Liver (tissue), 9 donors: ENCODE measurements around the gene ABT1. TPM values are rescaled to one million over a fixed set of nuclear protein-coding genes. Genes with fewer than 3 reads are reported as not detected.

Source experiments
- DNase-seq: peaks from one replicate; pipeline ENCODE4 v3.0.0-alpha.2; 2017; ENCODE audit warnings: low spot score
- H3K27ac ChIP-seq, 2 donors: one replicate each; pipeline ENCODE4 v1.7.0; 2013; ENCODE audit warnings: inconsistent platforms in 2 of 2, low read length in 2 of 2, control low read depth in 1 of 2, low read depth in 1 of 2, mild to moderate bottlenecking in 1 of 2
- H3K27me3 ChIP-seq, 4 donors: one replicate each; pipeline versions ENCODE4 v1.6.1 to v1.7.0; 2013; ENCODE audit warnings: low read length in 3 of 4, inconsistent platforms in 1 of 4, mild to moderate bottlenecking in 1 of 4, moderate library complexity in 1 of 4; ENCODE audit not compliant: control insufficient read depth in 4 of 4, insufficient read depth in 4 of 4
- H3K36me3 ChIP-seq, 4 donors: one replicate each; pipeline versions ENCODE4 v1.6.1 to v1.7.0; 2013; ENCODE audit warnings: low read length in 3 of 4, mild to moderate bottlenecking in 3 of 4, low read depth in 1 of 4, moderate library complexity in 1 of 4; ENCODE audit not compliant: control insufficient read depth in 4 of 4, insufficient read depth in 3 of 4
- H3K4me1 ChIP-seq, 4 donors: one replicate each; pipeline versions ENCODE4 v1.6.1 to v1.7.0; 2013; ENCODE audit warnings: low read length in 3 of 4, mild to moderate bottlenecking in 3 of 4, moderate library complexity in 1 of 4; ENCODE audit not compliant: control insufficient read depth in 4 of 4, insufficient read depth in 4 of 4
- H3K4me3 ChIP-seq, 3 donors: one replicate each; pipeline versions ENCODE4 v1.6.1 to v1.7.0; 2013; ENCODE audit warnings: low read length in 3 of 3, control low read depth in 1 of 3, low read depth in 1 of 3, mild to moderate bottlenecking in 1 of 3
- H3K9ac ChIP-seq, 2 donors: one replicate each; pipeline ENCODE4 v1.7.0; 2013; ENCODE audit warnings: low read length in 2 of 2, mild to moderate bottlenecking in 2 of 2, moderate library complexity in 2 of 2, control low read depth in 1 of 2, low read depth in 1 of 2
- H3K9me3 ChIP-seq, 4 donors: one replicate each; pipeline versions ENCODE4 v1.6.1 to v1.7.0; 2013; ENCODE audit warnings: low read length in 3 of 4; ENCODE audit not compliant: control insufficient read depth in 4 of 4
- ATF3 ChIP-seq: IDR thresholded peaks from 2 replicates; pipeline ENCODE4 v1.6.1; 2016; ENCODE audit warnings: antibody characterized with exemption
- CTCF ChIP-seq: fragments of 150-350 bp; IDR thresholded peaks from 2 replicates; pipeline ENCODE4 v1.5.1; 2017; ENCODE audit warnings: improper control_type of control experiment, low read depth, low read length; ENCODE audit not compliant: missing input control
- EGR1 ChIP-seq, 2 donors: IDR thresholded peaks; 2 replicates each; pipeline ENCODE4 v1.6.1; 2016 to 2018; ENCODE audit warnings: antibody characterized with exemption in 2 of 2, low read depth in 2 of 2
- FOXA2 ChIP-seq: IDR thresholded peaks from 2 replicates; pipeline ENCODE4 v1.6.1; 2016; ENCODE audit warnings: antibody characterized with exemption
- GABPA ChIP-seq, 2 donors: IDR thresholded peaks in 1 of 2; conservative IDR thresholded peaks in 1 of 2; 2 replicates each; pipeline ENCODE4 v1.6.1; 2016; ENCODE audit warnings: antibody characterized with exemption in 2 of 2, mild to moderate bottlenecking in 1 of 2, moderate library complexity in 1 of 2
- HNF4G ChIP-seq: IDR thresholded peaks from 2 replicates; pipeline ENCODE4 v1.6.1; 2016; ENCODE audit warnings: antibody characterized with exemption
- JUND ChIP-seq, 2 donors: IDR thresholded peaks; 2 replicates each; pipeline ENCODE4 v1.6.1; 2016; ENCODE audit warnings: antibody characterized with exemption in 2 of 2
- MAX ChIP-seq: IDR thresholded peaks from 2 replicates; pipeline ENCODE4 v1.6.1; 2016; ENCODE audit warnings: antibody characterized with exemption
- NR2F2 ChIP-seq: IDR thresholded peaks from 2 replicates; pipeline ENCODE4 v1.6.1; 2016; ENCODE audit warnings: antibody characterized with exemption
- RAD21 ChIP-seq, 2 donors: IDR thresholded peaks; 2 replicates each; pipeline ENCODE4 v1.6.1; 2016; ENCODE audit warnings: antibody characterized with exemption in 2 of 2, mild to moderate bottlenecking in 2 of 2
- SP1 ChIP-seq: IDR thresholded peaks from 2 replicates; pipeline ENCODE4 v1.6.1; 2018; ENCODE audit warnings: antibody characterized with exemption, mild to moderate bottlenecking
- TAF1 ChIP-seq: conservative IDR thresholded peaks from 2 replicates; pipeline ENCODE4 v1.6.1; 2016; ENCODE audit warnings: antibody characterized with exemption, mild to moderate bottlenecking
- YY1 ChIP-seq: IDR thresholded peaks from 2 replicates; pipeline ENCODE4 v1.6.1; 2016; ENCODE audit warnings: antibody characterized with exemption, mild to moderate bottlenecking
- WGBS: extraction: QIAGEN DNeasy Blood & Tissue Kit; methylation state at CpG from one replicate; pipeline ENCODE4 v1.1.7; 2013; 5-methylcytosine and 5-hydroxymethylcytosine counted together
- polyA plus RNA-seq, 2 donors: library from polyadenylated mRNA; stranded (reverse) in 1 of 2; unstranded in 1 of 2; fragments of 200-250 nt in 1 of 2; fragments of >200 nt in 1 of 2; fragmentation: Nextera tagmentation in 1 of 2; extraction: Ambion mirVana in 1 of 2; gene quantifications; one replicate each; pipeline versions ENCODE4 v1.2.1 to v1.2.3, GENCODE V29; 2013 to 2015
- total RNA-seq, 2 donors: library from RNA; depleted of rRNA; stranded (reverse); fragments of >200 nt; gene quantifications; one replicate each; pipeline ENCODE4 v1.2.3, GENCODE V29; 2014
- TF ChIP-seq, protein P1 (sequence below): IDR thresholded peaks from 2 replicates; pipeline ENCODE4 v1.6.1; 2016; ENCODE audit warnings: antibody characterized with exemption, mild to moderate bottlenecking
- donor health status: healthy.
- donor health status: healthy.
- donor health status: healthy.
- donor health status: healthy.
- donor health status: healthy.

ABT1 gene
- total and polyA plus RNA-seq, 4 donors = 8.3 to 13.0 (median 10.0) TPM

DNA sequence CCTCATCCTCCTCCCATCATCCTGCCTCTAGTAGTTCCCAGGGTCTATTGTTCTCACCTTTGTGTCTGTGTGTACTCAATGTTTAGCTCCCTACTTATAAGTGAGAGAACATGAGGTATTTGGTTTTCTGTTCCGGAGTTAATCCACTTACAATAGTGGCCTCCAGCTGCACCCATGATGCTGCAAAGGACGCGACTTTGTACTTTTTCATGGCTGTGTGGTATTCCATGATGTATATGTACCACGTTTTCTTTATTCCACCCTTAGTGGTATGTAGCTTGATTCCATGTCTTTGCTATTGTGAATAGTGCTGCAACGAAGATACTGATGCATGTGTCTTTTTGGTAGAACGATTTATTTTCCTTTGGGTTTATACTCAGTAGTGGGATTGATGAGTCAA lies 18.5 kb upstream of the ABT1 start:
- Histone ChIP-seq H3K27ac (no peak overlapping the region), H3K9ac (no peak overlapping the region), H3K9me3 (peaks cover 0 to 18% (median 7%) of the 10 kb centered on the region in 4 donors), H3K4me3 (no peak overlapping the region), H3K36me3 (no peaks in the 10 kb centered on the region), H3K27me3 (peaks cover 0 to 10% (median 6%) of the 10 kb centered on the region in 4 donors), H3K4me1 (no peaks in the 10 kb centered on the region)
- WGBS = 77% methylated on average over 6 of the region's 6 CpGs
- TF ChIP-seq GABPA (IDR thresholded peaks at IDR 0.05 in 1 of 2, conservative IDR thresholded peaks at IDR 0.05 in 1 of 2) = no peak
- no peak for TF ChIP-seq RAD21 (IDR thresholded peaks at IDR 0.05)
- no peak for TF ChIP-seq JUND (IDR thresholded peaks at IDR 0.05)
- TF ChIP-seq SP1 = no peak
- no peak for TF ChIP-seq YY1
- TF ChIP-seq NR2F2 = no peak
- TF ChIP-seq, protein P1, sequence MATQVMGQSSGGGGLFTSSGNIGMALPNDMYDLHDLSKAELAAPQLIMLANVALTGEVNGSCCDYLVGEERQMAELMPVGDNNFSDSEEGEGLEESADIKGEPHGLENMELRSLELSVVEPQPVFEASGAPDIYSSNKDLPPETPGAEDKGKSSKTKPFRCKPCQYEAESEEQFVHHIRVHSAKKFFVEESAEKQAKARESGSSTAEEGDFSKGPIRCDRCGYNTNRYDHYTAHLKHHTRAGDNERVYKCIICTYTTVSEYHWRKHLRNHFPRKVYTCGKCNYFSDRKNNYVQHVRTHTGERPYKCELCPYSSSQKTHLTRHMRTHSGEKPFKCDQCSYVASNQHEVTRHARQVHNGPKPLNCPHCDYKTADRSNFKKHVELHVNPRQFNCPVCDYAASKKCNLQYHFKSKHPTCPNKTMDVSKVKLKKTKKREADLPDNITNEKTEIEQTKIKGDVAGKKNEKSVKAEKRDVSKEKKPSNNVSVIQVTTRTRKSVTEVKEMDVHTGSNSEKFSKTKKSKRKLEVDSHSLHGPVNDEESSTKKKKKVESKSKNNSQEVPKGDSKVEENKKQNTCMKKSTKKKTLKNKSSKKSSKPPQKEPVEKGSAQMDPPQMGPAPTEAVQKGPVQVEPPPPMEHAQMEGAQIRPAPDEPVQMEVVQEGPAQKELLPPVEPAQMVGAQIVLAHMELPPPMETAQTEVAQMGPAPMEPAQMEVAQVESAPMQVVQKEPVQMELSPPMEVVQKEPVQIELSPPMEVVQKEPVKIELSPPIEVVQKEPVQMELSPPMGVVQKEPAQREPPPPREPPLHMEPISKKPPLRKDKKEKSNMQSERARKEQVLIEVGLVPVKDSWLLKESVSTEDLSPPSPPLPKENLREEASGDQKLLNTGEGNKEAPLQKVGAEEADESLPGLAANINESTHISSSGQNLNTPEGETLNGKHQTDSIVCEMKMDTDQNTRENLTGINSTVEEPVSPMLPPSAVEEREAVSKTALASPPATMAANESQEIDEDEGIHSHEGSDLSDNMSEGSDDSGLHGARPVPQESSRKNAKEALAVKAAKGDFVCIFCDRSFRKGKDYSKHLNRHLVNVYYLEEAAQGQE = no peak
- TF ChIP-seq CTCF = no peak
- no peak for TF ChIP-seq HNF4G
- TF ChIP-seq ATF3 = no peak
- TF ChIP-seq FOXA2 = no peak
- no peak for DNase-seq

DNA sequence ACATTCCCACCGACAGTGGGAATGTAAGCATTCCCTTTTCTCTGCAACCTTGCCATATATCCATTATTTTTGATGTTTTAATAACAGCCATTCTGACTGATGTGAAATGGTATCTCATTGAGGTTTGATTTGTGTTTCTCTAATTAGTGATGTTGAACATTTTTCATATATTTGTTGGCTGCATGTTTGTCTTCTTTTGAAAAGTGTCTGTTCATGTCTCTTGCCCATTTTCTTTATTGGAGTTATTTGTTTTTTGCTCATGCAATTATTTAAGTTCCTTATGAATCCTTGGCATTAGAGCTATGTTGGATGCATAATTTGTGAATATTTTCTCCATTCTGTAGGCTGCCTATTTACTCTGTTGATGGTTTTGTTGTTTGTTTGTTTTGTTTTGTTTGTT lies 18.0 kb upstream of the ABT1 start:
- H3K4me1 ChIP-seq = no peaks in the 10 kb centered on the region
- H3K4me3 ChIP-seq = no peak overlapping the region
- DNase-seq = no peak
- peaks cover 0 to 18% (median 7%) of the 10 kb centered on the region in 4 donors for H3K9me3 ChIP-seq
- TF ChIP-seq HNF4G (no peak), SP1 (no peak)
- 90% methylated on average over 1 of the region's 1 CpG for WGBS
- H3K27me3 ChIP-seq = peaks cover 0 to 12% (median 7%) of the 10 kb centered on the region in 4 donors
- H3K36me3 ChIP-seq = no peaks in the 10 kb centered on the region
- H3K9ac ChIP-seq = no peak overlapping the region
- no peak overlapping the region for H3K27ac ChIP-seq

GRCh38 chr6:26581164-26581915 lies 15.4 kb upstream of the ABT1 start:
- no peak overlapping the region for H3K4me3 ChIP-seq
- peaks cover 0 to 18% (median 7%) of the 10 kb centered on the region in 4 donors for H3K9me3 ChIP-seq
- H3K36me3 ChIP-seq = no peaks in the 10 kb centered on the region
- WGBS = 52% methylated on average over 4 of the region's 4 CpGs
- no peak overlapping the region for H3K27ac ChIP-seq
- peaks cover 0 to 12% (median 8%) of the 10 kb centered on the region in 4 donors for H3K27me3 ChIP-seq
- no peaks in the 10 kb centered on the region for H3K4me1 ChIP-seq
- no peak for DNase-seq
- no peak overlapping the region for H3K9ac ChIP-seq
- TF ChIP-seq MAX = no peak
- no peak for TF ChIP-seq SP1
- TF ChIP-seq RAD21 (IDR thresholded peaks at IDR 0.05) = no peak
- TF ChIP-seq FOXA2 = no peak
- no peak for TF ChIP-seq TAF1
- no peak for TF ChIP-seq CTCF
- no peak for TF ChIP-seq HNF4G
- no peak for TF ChIP-seq NR2F2
- no peak for TF ChIP-seq GABPA (IDR thresholded peaks at IDR 0.05 in 1 of 2, conservative IDR thresholded peaks at IDR 0.05 in 1 of 2)
- TF ChIP-seq EGR1 (IDR thresholded peaks at IDR 0.05; ENCODE audit: low read depth in 2 of 2) = no peak
